ENCODE measurements around the gene TBC1D25.

DNA sequence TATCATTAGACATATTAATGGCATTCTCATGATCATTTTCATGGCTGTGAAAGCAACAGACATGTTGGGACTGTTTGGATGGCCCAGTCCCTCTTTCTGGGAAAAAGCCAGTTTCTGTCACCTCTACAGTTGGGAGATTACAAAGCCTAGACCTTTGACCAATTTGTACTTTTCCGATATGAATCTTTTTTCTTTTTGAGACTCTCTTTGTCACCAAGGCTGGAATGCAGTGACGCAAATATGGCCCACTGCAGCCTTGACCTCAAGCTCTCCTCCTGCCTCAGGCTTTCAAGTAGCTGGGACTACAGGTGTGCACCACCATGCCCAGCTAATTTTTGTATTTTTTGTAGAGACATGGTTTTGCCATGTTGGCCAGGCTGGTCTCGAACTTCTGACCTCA lies 9.4 kb downstream of the TBC1D25 start:
- TF ChIP-seq CTCF (conservative IDR thresholded peaks at IDR 0.05; ENCODE audit: low read depth in 2 of 2) = no peak
- no peak for TF ChIP-seq POLR2AphosphoS5 (IDR thresholded peaks at IDR 0.05; ENCODE audit: low read depth)
- TF ChIP-seq CREB1 (CRISPR knock-in tag; IDR thresholded peaks at IDR 0.05; ENCODE audit: low read depth) = no peak
- TF ChIP-seq EZH2 (IDR thresholded peaks at IDR 0.05; ENCODE audit: low read depth, unreplicated experiment) = no peak

Measured in GM23338 (cell line).